Lower leg skin (tissue), 3 donors: ENCODE measurements around the gene DMAP1.

ENCODE experiments used
- POLR2A ChIP-seq, 2 donors: fragments of 450-650 bp; IDR thresholded peaks; one replicate each; pipeline ENCODE4 v1.6.1; 2016 to 2017; ENCODE audit warnings: antibody characterized with exemption in 2 of 2, mild to moderate bottlenecking in 1 of 2, moderate library complexity in 1 of 2
- TF ChIP-seq, protein P1 (sequence below), 3 donors: fragments of 450-650 bp; IDR thresholded peaks; one replicate each; pipeline ENCODE4 v1.5.1; 2016; ENCODE audit warnings: antibody characterized with exemption in 3 of 3, mild to moderate bottlenecking in 3 of 3, moderate library complexity in 2 of 3

DNA sequence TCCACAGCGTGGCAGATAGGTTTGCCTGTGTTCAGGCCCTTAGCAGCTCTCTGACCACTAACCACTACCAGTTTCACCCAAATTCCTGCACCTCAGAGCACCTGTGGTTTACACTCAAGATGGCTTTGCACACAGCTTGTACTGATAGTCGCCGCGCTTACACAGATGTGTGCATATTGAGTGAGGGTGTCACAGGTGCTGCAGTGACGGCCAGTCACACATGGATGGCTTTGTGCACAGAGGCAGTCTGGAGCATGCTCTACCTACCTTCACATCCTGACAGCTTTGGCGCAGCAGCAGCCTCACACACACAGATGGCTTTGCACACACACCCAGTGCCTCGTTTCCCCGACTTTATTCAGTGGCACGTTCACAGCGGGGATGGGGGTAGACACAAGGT lies 7.5 kb downstream of the DMAP1 start:
- TF ChIP-seq, protein P1, sequence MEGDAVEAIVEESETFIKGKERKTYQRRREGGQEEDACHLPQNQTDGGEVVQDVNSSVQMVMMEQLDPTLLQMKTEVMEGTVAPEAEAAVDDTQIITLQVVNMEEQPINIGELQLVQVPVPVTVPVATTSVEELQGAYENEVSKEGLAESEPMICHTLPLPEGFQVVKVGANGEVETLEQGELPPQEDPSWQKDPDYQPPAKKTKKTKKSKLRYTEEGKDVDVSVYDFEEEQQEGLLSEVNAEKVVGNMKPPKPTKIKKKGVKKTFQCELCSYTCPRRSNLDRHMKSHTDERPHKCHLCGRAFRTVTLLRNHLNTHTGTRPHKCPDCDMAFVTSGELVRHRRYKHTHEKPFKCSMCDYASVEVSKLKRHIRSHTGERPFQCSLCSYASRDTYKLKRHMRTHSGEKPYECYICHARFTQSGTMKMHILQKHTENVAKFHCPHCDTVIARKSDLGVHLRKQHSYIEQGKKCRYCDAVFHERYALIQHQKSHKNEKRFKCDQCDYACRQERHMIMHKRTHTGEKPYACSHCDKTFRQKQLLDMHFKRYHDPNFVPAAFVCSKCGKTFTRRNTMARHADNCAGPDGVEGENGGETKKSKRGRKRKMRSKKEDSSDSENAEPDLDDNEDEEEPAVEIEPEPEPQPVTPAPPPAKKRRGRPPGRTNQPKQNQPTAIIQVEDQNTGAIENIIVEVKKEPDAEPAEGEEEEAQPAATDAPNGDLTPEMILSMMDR (IDR thresholded peaks at IDR 0.05): no peak
- no peak for TF ChIP-seq POLR2A (IDR thresholded peaks at IDR 0.05)
